ENCODE data around the gene RARB.

Gene RARB

GRCh38 chr3:25480811-25481210 is 52.7 kb downstream of the RARB start:
- Histone ChIP-seq H3K4me2 (ENCODE audit: low read length) (no peak overlapping the region), H2AFZ (no peak overlapping the region), H3K27me3 (ENCODE audit: control insufficient read depth, insufficient read depth, low read length) (no peaks in the 10 kb centered on the region), H3K9ac (no peak overlapping the region), H3K4me3 (ENCODE audit: low read depth, low read length) (no peak overlapping the region), H3K4me1 (no peaks in the 10 kb centered on the region), H3K9me3 (ENCODE audit: control insufficient read depth, low read length) (no peaks in the 10 kb centered on the region), H3K36me3 (ENCODE audit: control insufficient read depth, insufficient read depth, low read length) (no peaks in the 10 kb centered on the region), H3K27ac (no peak overlapping the region), H3K79me2 (no peaks in the 10 kb centered on the region)
- no peak for TF ChIP-seq CTCF (IDR thresholded peaks at IDR 0.05)

- TF ChIP-seq CTCF (IDR thresholded peaks at IDR 0.05), result no peak
- H3K27me3 ChIP-seq (ENCODE audit: control insufficient read depth, insufficient read depth, low read length), result no peaks in the 10 kb centered on the region
- H3K4me1 ChIP-seq, result no peaks in the 10 kb centered on the region
- H3K4me2 ChIP-seq (ENCODE audit: low read length), result no peak overlapping the region
- H3K9ac ChIP-seq, result no peak overlapping the region
- H3K79me2 ChIP-seq, result no peaks in the 10 kb centered on the region
- H3K36me3 ChIP-seq (ENCODE audit: control insufficient read depth, insufficient read depth, low read length), result no peaks in the 10 kb centered on the region
- H3K27ac ChIP-seq, result no peak overlapping the region
- no peaks in the 10 kb centered on the region for H3K9me3 ChIP-seq (ENCODE audit: control insufficient read depth, low read length)
- H2AFZ ChIP-seq, result no peak overlapping the region
- H3K4me3 ChIP-seq (ENCODE audit: low read depth, low read length), result no peak overlapping the region
These were observed 53.3 kb downstream of the RARB start for GRCh38 chr3:25481386-25481785.

DNA sequence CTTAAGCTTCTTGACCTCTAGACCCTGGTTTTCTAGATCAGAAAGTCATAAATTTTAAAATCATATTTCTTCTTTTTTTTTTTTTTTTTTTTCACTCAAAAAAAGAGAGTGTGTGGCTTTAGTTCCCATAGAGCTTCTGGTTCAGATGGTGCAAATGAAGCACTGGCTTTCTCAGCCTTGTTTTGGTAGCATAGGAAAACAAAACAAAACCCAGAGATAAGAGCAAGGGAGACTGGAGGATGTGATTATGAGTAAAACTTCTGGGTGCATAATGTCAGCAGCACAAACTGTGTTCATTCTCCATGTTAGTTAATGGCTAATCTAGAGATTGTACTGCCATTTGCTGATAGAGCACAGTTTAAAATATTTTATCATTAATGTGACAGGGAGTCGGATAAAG is 55.4 kb downstream of the RARB start:
- Histone ChIP-seq H3K79me2 (no peaks in the 10 kb centered on the region), H3K4me1 (no peaks in the 10 kb centered on the region), H3K4me2 (ENCODE audit: low read length) (no peak overlapping the region), H3K9me3 (ENCODE audit: control insufficient read depth, low read length) (no peaks in the 10 kb centered on the region), H3K27me3 (ENCODE audit: control insufficient read depth, insufficient read depth, low read length) (no peaks in the 10 kb centered on the region), H3K36me3 (ENCODE audit: control insufficient read depth, insufficient read depth, low read length) (no peaks in the 10 kb centered on the region), H3K9ac (no peak overlapping the region), H2AFZ (no peak overlapping the region), H3K27ac (no peak overlapping the region), H3K4me3 (ENCODE audit: low read depth, low read length) (no peak overlapping the region)
- no peak for TF ChIP-seq CTCF (IDR thresholded peaks at IDR 0.05)

- Histone ChIP-seq H3K27me3 (ENCODE audit: control insufficient read depth, insufficient read depth, low read length) (no peaks in the 10 kb centered on the region), H3K9ac (no peak overlapping the region), H3K27ac (no peak overlapping the region), H3K9me3 (ENCODE audit: control insufficient read depth, low read length) (no peaks in the 10 kb centered on the region), H3K36me3 (ENCODE audit: control insufficient read depth, insufficient read depth, low read length) (no peaks in the 10 kb centered on the region), H3K79me2 (no peaks in the 10 kb centered on the region), H3K4me3 (ENCODE audit: low read depth, low read length) (no peak overlapping the region), H2AFZ (no peak overlapping the region), H3K4me1 (no peaks in the 10 kb centered on the region), H3K4me2 (ENCODE audit: low read length) (no peak overlapping the region)
- TF ChIP-seq CTCF (IDR thresholded peaks at IDR 0.05), result no peak
These were observed 57.6 kb downstream of the RARB start for GRCh38 chr3:25485673-25486072.

DNA sequence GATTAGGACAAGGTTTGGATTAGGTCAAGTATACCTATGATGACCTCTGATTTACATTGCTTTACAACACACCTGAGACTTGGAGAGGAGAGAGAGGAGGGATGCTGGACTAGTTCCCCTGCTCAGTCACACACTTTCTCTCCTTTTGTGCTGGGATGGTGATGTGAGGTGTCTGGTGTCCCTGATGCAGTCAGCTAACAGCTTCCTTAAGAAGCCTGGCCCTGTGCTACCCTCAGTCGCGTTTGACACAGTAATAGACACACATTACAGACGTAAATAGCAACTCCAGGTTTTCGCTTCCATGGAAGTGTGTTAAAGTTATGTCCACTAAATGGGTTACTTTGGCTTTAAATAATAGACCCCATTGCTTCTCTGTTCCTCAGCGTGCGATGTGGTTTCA is 58.9 kb downstream of the RARB start:
- H3K79me2 ChIP-seq, result no peaks in the 10 kb centered on the region
- no peaks in the 10 kb centered on the region for H3K27me3 ChIP-seq (ENCODE audit: control insufficient read depth, insufficient read depth, low read length)
- no peak for TF ChIP-seq CTCF (IDR thresholded peaks at IDR 0.05)
- no peaks in the 10 kb centered on the region for H3K4me1 ChIP-seq
- no peak overlapping the region for H3K27ac ChIP-seq
- H3K9ac ChIP-seq, result no peak overlapping the region
- no peaks in the 10 kb centered on the region for H3K36me3 ChIP-seq (ENCODE audit: control insufficient read depth, insufficient read depth, low read length)
- H3K4me3 ChIP-seq (ENCODE audit: low read depth, low read length), result no peak overlapping the region
- no peaks in the 10 kb centered on the region for H3K9me3 ChIP-seq (ENCODE audit: control insufficient read depth, low read length)
- H3K4me2 ChIP-seq (ENCODE audit: low read length), result no peak overlapping the region
- H2AFZ ChIP-seq, result no peak overlapping the region
